ENCODE data around the gene GRAMD2B. TPM values are rescaled to one million over a fixed set of nuclear protein-coding genes. Genes with fewer than 3 reads are reported as not detected.

GRAMD2B gene
- total RNA-seq, 1 experiment from 2014 or later, result 6.7 TPM

- Histone ChIP-seq H3T11ph (ENCODE audit: low read length) (no peak overlapping the region), H4K8ac (replicated peaks; ENCODE audit: insufficient read length, low read depth, low read length) (no peak overlapping the region), H2BK12ac (ENCODE audit: insufficient read length, low read depth, low read length) (no peak overlapping the region), H3K9ac (ENCODE audit: extremely low read depth, insufficient read length, low read length) (no peak overlapping the region), H2BK5ac (ENCODE audit: insufficient read length, low read length) (no peak overlapping the region), H3K23me2 (ENCODE audit: insufficient read length, low read depth, low read length, poor library complexity, severe bottlenecking) (no peaks in the 10 kb centered on the region), H3K23ac (ENCODE audit: insufficient read length, low read depth, low read length) (no peak overlapping the region), H3K79me1 (ENCODE audit: insufficient read depth, low read depth, low read length, poor library complexity, severe bottlenecking) (no peaks in the 10 kb centered on the region), H4K91ac (ENCODE audit: insufficient read length, low read depth, low read length) (no peak overlapping the region), H4K20me1 (ENCODE audit: control insufficient read depth, insufficient read depth, insufficient read length) (no peaks in the 10 kb centered on the region), H2AK5ac (ENCODE audit: insufficient read length, low read length) (no peak overlapping the region), H3K27ac (ENCODE audit: insufficient read length, low read depth, low read length) (no peak overlapping the region), H3K4ac (ENCODE audit: low read depth, low read length) (no peak overlapping the region), H3K27me3 (ENCODE audit: insufficient read depth, low read length) (no peaks in the 10 kb centered on the region), H3K4me2 (ENCODE audit: insufficient read depth, insufficient read length, low read length) (no peak overlapping the region), H3K79me2 (ENCODE audit: insufficient read depth, low read length) (no peaks in the 10 kb centered on the region), H3K14ac (ENCODE audit: insufficient read depth, low read length) (no peak overlapping the region), H4K5ac (ENCODE audit: insufficient read length, low read depth, low read length) (no peak overlapping the region), H2AFZ (ENCODE audit: low read length) (no peak overlapping the region), H3K4me1 (ENCODE audit: insufficient read depth, low read length) (no peaks in the 10 kb centered on the region), H3K9me3 (ENCODE audit: control insufficient read depth, low read depth, low read length) (no peaks in the 10 kb centered on the region), H3K18ac (ENCODE audit: insufficient read length, low read depth, low read length) (no peak overlapping the region), H2BK20ac (ENCODE audit: low read depth, low read length, poor library complexity, severe bottlenecking) (no peak overlapping the region), H2BK120ac (ENCODE audit: low read depth, low read length, poor library complexity, severe bottlenecking) (no peak overlapping the region), H3K56ac (ENCODE audit: insufficient read length, low read depth, low read length) (no peak overlapping the region), H2BK15ac (ENCODE audit: low read depth, low read length) (no peak overlapping the region)
- no CpG with 5 or more reads among the region's 3 CpGs for WGBS (ENCODE audit: extremely low coverage, insufficient read length, low lambda C conversion rate)
- Mint-ChIP-seq H3K4me3 (no peak overlapping the region), H3K36me3 (ENCODE audit: insufficient read depth in 1 of 3, low read depth in 3 of 3) (peaks cover 6 to 65% (median 45%) of the 10 kb centered on the region in 3 experiments), H3K27me3 (ENCODE audit: low read depth) (no peaks in the 10 kb centered on the region; the same call in 1 of the 2 replicates), H3K9me3 (no peaks in the 10 kb centered on the region), H3K27ac (no peak overlapping the region), H3K4me1 (peaks cover 20 to 33% of the 10 kb centered on the region in 2 experiments)
- DNase-seq, result no peak
- TF ChIP-seq, protein P1, sequence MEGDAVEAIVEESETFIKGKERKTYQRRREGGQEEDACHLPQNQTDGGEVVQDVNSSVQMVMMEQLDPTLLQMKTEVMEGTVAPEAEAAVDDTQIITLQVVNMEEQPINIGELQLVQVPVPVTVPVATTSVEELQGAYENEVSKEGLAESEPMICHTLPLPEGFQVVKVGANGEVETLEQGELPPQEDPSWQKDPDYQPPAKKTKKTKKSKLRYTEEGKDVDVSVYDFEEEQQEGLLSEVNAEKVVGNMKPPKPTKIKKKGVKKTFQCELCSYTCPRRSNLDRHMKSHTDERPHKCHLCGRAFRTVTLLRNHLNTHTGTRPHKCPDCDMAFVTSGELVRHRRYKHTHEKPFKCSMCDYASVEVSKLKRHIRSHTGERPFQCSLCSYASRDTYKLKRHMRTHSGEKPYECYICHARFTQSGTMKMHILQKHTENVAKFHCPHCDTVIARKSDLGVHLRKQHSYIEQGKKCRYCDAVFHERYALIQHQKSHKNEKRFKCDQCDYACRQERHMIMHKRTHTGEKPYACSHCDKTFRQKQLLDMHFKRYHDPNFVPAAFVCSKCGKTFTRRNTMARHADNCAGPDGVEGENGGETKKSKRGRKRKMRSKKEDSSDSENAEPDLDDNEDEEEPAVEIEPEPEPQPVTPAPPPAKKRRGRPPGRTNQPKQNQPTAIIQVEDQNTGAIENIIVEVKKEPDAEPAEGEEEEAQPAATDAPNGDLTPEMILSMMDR (conservative IDR thresholded peaks at IDR 0.05), result no peak
Measured at GRCh38 chr5:126486332-126486731, 63.1 kb downstream of the GRAMD2B start.
